IPS-NIHi7 (cell line): ENCODE measurements around the gene PIP4K2A.
"Not testable (repeated sequence)": the region's sequence is repeated elsewhere in the genome, so short reads cannot be mapped to it uniquely, and the experiment has no call there.

Source experiments
- DNase-seq: peaks from one replicate; pipeline ENCODE4 v3.0.0; 2012; ENCODE audit warnings: mixed read lengths; ENCODE audit errors: extremely low spot score

PIP4K2A gene

DNA sequence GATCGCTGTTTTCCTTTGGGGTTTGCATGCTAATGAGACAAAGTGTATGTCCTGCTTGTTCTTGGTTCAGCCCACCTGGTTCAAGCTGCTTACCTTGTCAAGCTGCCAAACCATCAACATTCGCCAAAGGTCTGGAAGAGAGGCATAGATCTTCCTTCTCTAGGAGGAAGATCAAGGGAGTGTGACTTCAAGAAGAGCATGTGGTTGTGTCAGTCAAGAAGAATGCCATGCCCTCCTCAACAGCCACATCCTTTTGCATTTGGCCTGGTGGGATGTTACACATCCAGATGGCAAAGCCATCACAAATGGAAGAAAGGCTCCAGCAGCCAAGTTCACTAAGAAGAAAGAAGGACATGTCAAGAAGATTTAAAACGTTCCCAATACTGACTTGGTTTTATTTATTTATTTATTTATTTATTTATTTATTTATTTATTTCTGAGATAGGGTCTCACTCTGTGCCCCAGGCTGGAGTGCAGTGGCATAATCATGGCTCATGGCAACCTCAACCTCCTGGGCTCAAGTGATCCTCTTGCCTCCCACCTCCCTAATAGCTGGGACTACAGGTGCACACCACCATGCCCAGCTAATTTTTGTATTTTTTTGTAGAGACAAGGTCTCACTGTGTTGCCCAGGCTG lies 5.1 kb upstream of the PIP4K2A start:
- no peak for DNase-seq

DNA sequence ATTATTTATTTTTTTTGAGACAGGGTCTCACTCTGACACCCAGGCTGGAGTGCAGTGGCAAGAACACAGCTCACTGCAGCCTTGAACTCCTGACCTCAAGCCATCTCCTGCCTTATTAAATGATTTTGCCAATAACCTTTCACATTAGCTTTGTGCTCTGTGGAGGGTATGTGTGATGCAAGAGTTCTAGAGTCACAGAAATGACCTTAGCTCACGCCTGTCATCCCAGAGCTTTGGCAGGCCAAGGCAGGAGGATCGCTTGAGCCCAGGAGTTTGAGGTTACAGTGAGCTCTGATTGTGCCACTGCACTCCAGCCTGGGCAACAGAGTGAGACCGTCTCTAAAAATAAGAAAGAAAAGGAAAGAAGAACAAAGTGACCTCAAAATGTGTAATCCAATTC lies 4.3 kb upstream of the PIP4K2A start:
- not testable (repeated sequence) for DNase-seq

DNA sequence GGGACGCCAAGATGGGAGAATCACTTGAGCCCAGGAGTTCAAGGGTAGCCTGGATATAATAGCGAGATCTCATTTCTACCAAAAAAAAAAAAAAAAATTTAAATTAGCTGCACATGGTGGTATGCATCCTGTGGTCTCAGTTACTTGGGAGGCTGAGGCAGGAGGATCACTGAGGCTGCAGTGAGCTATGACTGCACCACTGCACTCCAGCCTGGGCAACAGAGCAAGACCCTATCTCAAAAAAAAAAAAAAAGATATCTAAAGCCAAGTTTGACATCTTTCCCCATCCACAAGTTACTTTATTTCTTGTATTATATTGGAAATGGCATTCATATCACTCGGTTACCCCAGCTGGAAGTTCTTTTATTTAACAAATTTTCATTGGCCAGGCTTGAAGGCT lies 3.4 kb upstream of the PIP4K2A start:
- no peak for DNase-seq

DNA sequence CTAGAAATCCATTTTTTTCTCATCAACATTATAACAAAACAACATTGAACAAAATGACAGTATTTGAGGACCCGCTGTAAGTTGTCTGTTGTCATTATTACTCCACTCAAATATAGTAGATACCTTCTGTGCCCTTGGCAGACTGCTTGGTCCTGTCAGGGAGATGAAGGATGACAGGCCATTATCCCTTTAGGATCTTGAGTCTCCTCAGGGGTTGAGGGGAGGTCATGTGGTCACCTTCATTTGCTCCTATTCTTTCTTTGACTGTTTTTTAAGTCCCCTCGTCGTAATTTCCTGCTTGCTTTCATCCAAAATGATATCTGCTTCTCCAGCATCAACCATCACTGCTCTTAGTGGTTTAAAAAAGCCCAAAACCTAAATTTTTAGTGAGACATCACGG lies 2.6 kb upstream of the PIP4K2A start:
- no peak for DNase-seq

DNA sequence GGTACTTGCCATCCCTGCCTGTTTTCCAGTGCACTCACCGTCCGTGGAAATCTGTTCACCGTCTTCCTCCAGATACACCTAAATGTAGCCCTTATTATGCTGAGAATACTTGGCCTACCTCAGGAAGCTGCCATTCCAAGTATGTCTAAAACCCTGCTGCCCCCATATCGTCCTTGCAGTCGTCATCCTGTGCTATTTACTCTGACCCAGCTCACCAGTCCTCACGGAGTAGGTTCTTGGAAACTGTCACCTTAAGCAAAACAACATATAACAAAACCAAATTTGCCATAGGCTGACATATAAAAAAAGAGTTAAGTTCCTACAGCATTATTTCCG lies 880 bp upstream of the PIP4K2A start:
- DNase-seq = no peak

DNA sequence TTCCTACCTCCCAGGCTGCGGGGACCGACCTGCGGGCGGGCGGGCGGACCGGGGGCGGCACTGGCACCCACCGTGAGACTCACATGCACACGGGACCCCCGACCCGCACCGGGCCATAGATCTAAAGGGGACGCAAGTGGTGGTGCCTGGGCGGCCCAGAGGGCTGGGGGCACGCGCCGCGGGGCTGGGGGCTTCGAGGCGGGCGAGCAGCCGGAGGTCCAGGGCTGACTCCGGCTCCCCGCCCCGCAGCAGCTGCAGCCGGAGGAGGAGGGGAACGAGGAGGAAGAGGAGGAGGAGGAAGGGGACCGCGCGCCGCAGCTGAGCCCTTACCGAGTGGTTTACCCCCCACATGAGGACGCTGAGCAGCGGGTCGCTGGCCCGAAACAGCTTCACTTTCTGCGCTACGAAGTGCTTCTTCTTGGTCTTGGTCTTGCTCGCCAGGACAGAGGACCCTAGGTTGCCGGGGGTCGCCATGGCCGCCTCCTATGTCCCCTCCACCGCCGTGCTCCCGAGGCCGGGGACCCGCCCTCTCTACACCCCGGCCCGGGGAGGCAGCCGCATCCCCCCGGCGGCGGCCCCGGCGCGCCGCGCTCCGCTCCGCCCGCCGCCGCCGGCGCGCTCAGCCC lies 412 bp downstream of the PIP4K2A start:
- no peak for DNase-seq

DNA sequence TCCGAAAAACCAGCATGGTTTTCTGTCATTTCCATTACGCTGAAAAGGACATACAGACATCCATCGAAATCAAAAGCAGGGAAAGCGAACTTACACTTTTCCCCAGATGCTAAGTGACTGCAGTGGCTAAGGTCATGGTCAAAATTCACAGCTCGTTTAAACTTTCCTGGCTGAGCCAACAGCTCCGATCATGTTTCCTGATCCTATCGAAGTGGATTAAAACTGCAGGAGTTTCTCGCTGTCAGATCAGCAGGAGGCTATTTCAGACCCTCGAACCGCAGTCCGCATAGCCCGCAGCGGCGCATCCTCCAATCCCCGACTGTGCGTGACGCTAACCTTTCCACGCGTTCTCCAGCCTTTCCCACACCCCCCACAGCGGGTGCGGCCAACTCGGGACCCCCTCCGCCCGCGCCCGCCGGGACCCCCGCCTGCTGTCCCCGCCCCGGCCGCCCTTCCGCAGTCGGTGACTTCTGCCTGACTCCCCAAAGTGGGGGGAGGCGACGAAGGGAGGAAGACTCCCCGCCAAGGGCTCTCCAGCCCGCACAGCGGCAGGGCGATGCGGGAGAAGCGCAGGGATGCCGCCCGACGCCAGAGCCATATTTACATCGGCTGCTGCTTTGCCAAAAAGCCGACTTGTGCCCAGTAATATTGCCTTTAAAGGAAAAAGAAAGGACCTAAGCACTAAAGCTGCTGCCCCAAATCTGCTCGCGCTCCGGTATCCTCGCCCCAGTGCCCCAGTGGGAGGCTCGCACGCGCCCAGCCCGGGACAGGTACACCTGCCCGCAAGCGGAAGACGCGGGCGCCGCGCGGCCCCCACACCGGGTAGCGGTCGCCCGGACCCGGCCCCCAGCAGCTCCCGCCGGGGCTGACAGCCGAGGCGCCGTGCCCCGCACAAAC lies 1.2 kb downstream of the PIP4K2A start:
- DNase-seq = peak; percentile 38

DNA sequence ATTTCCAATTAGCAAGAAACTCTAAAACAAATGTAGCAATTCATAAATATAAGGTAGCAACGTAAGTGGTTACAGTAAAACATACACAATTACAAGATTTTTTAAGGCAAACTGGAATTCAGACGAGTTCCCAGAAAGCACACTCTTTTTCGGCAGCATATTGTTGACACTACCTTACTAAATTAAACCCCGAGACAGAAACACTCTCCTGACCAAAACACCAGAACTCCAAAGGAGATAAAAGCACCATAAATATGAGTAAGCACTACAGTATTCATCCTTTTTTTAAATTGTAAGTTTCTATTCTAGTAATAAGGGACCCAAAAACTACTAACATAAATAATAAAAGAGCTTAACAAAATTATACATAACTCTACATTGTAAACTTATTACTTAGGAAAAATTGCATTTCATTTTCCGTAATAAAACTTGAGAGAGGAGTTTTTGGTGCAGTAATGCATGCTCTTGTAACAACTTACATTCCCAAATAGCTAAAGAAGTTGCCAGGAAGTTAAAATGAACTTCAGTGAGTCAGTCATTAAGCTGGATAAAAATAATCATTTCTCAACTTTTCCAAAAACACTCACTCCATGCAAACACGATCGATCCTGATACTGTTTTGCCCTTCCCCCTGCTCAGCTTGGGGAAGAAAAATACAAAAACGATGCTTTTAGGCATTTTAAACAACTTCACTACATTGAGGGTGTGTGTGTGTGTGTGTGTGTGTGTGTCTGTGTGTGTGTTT lies 2.0 kb downstream of the PIP4K2A start:
- no peak for DNase-seq

DNA sequence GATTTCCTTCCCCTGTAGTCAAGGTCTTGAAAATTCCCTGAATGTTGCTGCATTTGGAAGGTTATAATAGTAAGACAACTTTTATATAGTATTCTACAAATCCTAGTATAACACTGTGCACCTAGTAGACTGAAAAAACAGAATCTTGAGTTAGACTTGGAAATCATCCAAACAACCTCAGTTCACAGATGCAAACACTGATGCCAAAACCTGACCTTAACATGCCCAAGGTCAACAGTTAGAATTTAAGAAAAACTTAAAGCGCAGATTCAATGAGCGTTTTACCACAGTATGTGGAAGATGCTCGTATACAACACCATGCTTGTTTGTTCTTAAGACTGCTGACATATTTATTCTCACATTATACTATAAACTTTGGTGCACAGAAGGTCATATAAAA lies 3.0 kb downstream of the PIP4K2A start:
- no peak for DNase-seq

DNA sequence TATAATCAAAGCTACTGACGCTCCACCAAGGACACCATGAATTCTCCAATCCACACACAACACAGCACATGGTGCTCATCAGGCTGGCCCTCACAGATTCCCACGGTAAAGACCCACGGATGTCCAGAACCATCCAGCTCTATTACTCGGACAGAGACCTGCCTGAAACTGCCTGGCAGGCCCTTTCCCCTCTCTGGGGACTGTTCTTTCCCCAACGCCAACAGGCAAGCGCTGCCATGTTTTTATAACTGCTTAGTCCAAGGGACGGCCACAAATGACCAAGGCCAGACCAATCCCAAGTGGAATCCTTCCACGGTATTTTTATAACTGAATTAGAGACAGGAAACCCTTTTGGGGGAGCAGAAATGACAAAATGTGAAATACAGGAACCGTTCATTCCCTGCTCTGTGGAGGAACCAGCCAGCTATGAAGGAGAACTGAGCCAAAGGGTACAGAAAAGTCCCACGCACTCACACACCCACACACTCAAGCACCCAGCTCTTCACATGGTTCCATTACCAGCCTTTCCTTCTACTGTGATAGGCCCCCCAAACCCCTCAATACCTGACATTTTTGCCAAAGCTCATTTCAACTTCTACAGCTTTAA lies 4.1 kb downstream of the PIP4K2A start:
- DNase-seq = no peak

DNA sequence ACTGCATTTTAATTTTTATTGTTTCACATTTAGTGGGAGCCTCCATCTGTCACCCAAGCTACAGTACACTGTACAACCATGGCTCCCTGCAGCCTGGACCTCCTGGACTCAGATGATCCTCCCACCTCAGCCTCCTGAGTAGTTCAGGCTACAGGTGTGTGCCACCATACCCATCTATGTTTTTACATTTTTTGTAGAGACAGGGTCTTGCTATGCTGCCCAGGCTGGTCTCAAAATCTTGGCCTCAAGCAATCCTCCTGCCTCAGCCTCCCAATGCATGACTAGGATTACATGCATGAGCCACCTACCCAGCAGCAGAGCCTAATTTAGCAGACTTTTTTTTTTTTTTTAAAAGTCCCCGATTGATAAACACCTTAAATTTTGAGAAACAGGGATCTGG lies 5.6 kb downstream of the PIP4K2A start:
- no peak for DNase-seq

DNA sequence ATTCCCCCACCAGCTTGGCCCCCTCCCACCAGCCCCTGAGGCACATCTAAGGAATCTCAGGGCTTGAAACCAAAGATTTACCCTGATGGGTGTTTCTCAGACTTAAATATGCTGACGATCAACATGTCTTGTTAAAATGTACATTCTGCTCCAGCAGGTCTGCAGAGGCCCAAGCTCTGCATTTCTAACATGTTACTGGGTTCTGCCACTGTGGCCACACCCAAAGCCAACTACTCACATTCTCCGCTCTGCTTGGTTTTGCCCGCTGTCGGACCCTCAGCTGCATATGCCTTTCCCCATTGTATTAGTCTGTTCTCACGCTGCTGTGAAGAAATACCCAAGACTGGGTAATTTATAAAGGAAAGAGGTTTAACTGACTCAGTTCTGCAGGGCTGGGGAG lies 8.9 kb downstream of the PIP4K2A start:
- no peak for DNase-seq

DNA sequence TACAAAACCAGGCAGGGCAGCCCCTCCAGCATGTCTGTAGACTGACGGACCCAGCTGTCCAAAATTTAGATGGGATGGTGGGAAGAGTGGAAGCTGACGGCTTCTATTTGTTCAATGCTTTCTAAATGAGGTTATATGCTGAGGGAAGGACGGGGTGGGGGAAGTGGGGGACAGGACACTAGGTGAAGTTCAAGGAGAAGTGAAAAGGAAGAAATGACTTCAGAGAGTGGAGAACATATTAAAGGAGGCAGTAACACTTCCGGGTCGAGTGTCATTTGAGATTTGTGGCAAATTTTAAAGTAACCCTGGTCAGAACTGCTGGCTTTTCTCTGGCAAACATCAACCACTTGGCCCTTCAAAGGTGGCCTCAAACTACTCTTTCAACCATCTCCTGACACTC lies 9.4 kb downstream of the PIP4K2A start:
- no peak for DNase-seq

DNA sequence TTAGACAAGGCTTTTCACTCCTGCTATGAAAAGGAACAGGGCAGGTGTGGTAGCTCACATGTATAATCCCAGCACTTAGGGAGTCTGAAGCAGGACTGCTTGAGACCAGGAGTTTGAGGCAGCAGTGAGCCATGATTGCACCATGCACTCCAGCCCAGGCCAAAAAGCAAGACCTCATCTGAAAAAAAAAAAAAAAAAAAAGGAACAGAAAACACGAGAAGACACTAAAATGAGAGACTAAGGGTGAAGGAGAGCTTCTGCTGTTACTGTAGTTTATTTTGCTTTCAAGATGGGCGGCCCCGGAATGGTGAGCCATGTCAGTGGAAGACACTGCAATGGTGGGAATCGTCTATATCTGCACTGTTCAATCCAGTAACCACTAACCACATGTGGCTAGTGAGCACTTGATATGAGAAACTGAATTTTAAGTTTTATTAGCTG lies 9.9 kb downstream of the PIP4K2A start:
- no peak for DNase-seq

DNA sequence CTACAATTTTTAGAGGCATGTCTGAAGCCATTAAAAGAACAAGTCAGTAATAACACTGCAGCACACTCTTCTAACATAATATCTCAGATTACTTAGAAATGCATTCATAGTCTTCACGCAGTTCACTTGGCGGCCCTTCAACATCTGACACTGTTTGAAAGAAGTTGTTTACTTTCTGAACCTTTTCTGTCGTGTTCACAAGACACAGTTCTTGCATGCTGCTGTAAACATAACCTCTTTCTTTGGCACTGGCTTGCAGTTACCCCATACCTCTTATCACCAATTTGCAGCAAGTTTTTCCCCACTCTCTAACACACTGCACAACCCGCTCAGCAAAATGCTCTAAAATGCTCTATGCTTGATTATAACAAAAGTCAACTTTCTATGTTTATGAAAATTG lies 12.0 kb downstream of the PIP4K2A start:
- no peak for DNase-seq

DNA sequence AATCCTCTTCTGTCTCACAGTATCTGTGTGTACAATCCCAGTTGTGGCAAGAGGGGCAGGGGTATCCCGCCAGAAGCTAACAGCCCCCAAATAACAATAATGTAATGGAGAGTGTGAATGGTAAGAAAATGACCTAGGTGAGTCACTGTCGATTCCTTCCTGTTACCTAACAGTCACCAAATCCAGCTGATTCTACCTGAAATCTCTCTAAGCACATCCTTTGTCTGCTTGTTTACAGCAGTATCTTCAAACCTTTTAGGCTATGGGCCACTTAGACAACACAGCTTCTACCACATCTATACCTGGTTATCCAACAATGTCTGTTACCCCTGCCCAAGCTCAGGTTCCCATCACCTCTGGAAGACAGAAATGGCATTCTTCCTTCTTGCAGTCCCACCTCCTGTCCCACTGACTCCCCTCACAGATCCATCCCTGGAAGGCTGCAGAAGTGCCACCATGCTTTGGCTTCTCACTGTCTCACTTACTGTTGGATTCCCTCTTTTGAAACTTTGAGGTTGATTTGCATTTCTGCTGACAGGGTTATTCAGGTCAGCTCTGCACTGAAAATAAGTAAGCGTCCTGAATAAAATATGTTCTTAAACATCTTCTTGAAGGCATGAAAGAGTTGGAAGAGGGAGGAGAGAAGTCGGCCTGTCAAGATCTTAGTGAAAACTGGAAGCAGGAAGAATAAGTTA lies 13.1 kb downstream of the PIP4K2A start:
- no peak for DNase-seq

DNA sequence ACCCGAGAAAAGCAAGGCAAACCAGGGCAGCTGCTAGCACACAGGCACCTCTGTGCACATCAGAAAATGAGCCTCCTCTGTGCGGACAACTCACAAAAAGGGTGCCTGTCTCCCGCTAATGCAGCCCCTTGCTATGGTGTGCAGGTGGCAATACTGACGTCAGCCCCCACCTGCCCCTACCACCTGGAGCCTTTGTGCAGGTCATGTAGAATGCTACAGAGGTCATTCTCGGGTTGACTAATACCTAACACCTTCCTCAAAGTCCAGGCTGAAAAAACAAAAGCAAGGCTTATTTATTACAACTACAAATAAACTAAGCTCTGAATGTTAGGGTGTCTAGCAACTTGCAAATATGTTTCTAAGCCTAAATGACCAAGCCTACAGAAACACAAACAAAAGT lies 13.9 kb downstream of the PIP4K2A start:
- no peak for DNase-seq

DNA sequence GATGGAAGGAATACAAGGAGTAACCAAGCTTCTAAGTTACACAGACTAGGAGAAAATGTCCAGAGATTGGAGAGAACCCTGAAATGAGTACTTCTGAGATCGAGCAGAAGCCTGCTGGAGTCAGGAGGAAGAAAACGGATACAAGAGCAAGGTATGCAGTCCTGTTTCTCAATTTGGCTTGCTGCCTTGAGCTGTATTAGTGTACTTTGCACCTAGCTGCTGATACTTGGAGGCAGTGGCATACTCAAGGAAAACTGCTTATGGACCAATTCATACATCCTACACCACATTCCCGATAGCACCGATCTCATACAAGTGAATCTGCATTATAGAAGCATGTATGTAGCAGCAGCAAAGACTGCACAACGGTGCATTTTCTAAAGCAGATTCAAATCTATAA lies 14.4 kb downstream of the PIP4K2A start:
- DNase-seq = no peak

DNA sequence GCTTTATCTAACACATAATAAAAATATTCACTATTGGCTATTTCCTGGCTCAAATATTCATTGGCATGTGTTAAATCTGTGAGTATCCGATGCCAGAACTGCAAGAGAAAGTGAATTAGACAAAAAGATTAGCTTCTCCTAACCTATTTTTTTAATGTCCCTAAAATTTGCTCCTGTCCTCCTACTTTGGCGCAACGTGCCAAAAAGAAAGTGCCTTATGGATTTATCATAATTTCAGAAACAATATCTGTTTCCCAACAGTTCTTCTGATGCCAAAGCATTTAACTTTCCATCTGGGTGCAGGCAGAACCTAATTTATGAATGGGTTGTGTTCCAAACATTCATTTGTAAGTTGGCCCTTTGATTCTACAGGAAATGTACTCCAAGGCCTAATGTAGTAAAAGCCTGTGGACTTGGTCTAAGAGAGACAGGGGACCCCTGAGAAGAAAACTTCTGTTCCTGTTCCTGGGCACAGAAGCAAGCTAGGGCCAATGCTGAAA lies 15.4 kb downstream of the PIP4K2A start:
- no peak for DNase-seq

DNA sequence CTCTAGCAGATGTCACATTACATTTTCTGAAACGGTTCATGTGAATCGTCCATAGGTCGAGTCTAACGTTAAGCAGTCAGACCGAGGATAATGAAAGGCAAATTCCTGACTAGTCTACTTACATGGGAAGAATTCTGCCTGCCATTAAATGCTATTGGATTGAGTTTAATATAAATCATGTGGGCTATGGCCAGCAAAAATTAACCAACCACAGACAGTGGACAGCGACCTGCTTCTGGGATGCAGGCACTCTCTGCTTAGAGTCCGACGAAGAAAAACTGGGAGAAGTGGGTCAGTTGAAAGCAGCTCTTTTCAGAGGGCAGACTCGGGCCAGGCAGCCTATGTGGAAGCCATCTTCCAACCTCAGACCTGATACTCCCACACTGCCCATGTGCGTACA lies 16.6 kb downstream of the PIP4K2A start:
- no peak for DNase-seq

DNA sequence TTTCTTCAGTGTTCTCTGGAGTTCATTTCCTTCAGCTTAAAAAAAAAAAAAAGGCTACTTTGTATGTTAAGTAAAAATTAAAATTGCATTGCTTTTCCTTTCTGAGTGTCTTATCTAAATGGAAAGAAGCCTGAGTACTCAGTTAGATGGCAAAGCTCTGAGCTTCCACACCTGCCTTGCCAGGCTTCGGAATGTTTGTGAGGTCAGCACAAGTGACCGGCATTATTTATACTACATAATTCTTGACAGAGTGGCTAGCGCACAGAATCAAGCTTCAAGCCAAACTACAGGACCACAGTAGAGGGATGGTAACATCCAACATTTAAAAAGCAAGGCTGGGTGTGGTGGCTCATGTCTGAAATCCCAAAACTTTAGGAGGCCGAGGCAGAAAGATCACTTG lies 17.3 kb downstream of the PIP4K2A start:
- no peak for DNase-seq
